ENCODE measurements around the gene MIPOL1. TPM values are rescaled to one million over a fixed set of nuclear protein-coding genes. Genes with fewer than 3 reads are reported as not detected.

The MIPOL1 gene
- total and polyA plus RNA-seq, 2 experiments from 2014 or later = 5.7 to 5.9 TPM

DNA sequence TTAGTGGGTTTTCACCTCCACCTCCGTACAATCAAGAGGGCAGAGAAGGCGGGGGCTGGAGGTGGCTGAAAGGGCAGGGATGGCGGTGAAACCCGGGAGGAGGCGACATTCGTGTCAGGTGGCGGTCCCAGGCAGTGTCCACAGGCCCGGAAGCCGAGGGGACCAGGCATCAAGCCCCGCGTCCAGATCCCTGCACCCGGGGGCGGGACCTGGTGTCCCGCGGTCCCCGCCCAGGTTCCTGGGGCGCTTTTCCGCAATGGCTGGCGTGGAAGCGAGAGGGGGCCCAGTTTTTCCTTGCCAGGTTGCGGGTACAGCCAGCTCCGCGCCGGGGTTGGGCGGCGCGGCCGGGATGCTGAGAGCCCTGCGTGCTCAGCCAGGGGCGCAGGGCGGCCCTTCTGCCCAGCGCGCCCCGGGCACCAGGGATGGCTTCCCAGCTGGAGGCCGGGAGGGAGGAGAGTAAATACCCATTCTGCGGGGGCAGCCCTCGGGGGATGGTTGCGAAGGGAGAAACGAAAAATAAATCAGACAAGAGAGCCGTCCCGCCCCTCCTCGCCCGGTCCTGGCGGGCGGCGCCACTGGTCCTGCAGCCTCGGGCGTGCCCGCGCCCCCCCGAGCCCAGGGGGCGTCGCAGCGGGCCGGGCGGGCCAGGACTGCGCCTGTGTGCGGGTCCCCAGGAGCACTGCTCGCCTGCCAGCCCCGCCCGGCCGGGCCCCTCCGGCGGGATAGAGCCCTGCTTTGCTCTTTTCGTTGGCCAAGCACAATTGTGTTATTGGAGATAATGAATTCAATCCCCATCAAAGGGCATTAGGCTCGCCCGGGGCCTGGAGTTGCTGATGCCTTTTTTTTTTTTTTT, 385.8 kb downstream of the MIPOL1 start:
- DNase-seq = no peak
- TF ChIP-seq EZH2phosphoT487 (IDR thresholded peaks at IDR 0.05; ENCODE audit: insufficient read depth, low read depth) (0 out of 2 replicates have a peak, but pooled peaks have one; percentile 28), EZH2 (IDR thresholded peaks at IDR 0.05; ENCODE audit: insufficient read depth, poor library complexity, severe bottlenecking) (no peak)
- H3K9me3 ChIP-seq (ENCODE audit: low read depth) = no peaks in the 10 kb centered on the region
- H4K20me1 ChIP-seq (ENCODE audit: insufficient read depth) = no peaks in the 10 kb centered on the region
- no peak overlapping the region for H3K4me2 ChIP-seq (ENCODE audit: unreplicated experiment)
- H3F3A ChIP-seq (ENCODE audit: insufficient read depth) = no peaks in the 10 kb centered on the region
- 18 to 22% methylated on average over 49 to 63 of the region's 67 CpGs for WGBS, 2 experiments (ENCODE audit: low coverage in 1 of 2, low lambda C conversion rate in 2 of 2, missing lambda C conversion rate in 2 of 2)
- no peak overlapping the region for H2AFZ ChIP-seq
- H3K9me2 ChIP-seq (ENCODE audit: insufficient read depth) = no peaks in the 10 kb centered on the region
- no peaks in the 10 kb centered on the region for H3K79me2 ChIP-seq (ENCODE audit: insufficient read depth)
- H3K36me3 ChIP-seq (ENCODE audit: low read depth) = no peaks in the 10 kb centered on the region
- no peak overlapping the region for H3K9ac ChIP-seq
- peaks cover 74% of the 10 kb centered on the region for H3K27me3 ChIP-seq (replicated peaks; ENCODE audit: insufficient read depth)
- in situ Hi-C loops (cut with MboI) = no loop called here
- H3K4me3 ChIP-seq = no peak overlapping the region; the same call in 1 of the 2 replicates
- H3K4me1 ChIP-seq (ENCODE audit: insufficient read depth) = no peaks in the 10 kb centered on the region
- no peak overlapping the region for H3K27ac ChIP-seq

DNA sequence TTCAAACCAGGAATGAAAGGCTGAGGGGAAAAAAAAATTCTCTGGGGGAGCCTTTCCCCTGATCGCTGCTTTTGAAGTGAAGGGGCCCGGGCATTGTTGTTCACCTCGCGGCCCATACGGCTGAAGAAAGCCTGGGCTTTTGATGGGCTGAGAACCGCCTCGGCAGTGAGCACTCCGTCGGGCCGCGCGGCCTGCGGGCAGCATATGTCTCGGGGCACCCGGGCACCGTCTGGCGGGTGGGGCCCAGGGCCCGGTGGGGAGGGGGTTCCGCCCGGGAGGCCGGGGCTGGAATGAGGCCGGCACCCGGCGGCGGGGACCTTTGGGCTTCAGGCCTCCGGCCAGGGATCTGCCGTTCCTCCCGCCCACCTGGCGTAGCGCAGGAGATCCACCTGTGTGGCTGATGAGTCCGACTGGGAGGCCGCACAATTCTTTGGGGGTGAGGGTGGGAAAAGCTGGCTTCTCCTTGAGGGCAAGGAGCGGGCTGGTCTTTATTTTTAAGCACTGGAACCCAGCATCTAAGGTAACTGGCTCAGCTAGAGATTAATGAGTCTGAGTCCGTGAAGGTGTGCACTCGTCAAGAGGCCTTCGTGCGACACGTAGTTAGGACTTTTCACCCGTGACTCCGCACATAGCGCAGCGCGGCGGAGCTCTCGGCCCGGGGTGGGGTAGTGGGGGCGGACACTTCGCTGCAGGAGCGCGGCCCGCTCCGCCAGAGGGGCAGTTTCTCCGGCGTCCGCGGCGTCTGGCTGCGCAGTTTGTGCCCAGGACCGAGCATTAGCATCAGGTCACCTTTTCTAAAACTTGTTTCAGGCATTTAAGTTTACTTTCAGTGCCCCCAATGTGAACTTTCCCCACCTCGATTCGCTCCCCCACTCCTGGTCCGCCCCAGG, 386.7 kb downstream of the MIPOL1 start:
- no peaks in the 10 kb centered on the region for H3F3A ChIP-seq (ENCODE audit: insufficient read depth)
- no peak overlapping the region for H3K4me2 ChIP-seq (ENCODE audit: unreplicated experiment)
- TF ChIP-seq EZH2 (IDR thresholded peaks at IDR 0.05; ENCODE audit: insufficient read depth, poor library complexity, severe bottlenecking) = peak; percentile 74
- no peak for TF ChIP-seq EZH2phosphoT487 (IDR thresholded peaks at IDR 0.05; ENCODE audit: insufficient read depth, low read depth)
- in situ Hi-C loops (cut with MboI) = no loop called here
- no peaks in the 10 kb centered on the region for H3K4me1 ChIP-seq (ENCODE audit: insufficient read depth)
- no peak overlapping the region for H2AFZ ChIP-seq
- no peaks in the 10 kb centered on the region for H4K20me1 ChIP-seq (ENCODE audit: insufficient read depth)
- no peaks in the 10 kb centered on the region for H3K36me3 ChIP-seq (ENCODE audit: low read depth)
- H3K9ac ChIP-seq = no peak overlapping the region
- H3K27me3 ChIP-seq (replicated peaks; ENCODE audit: insufficient read depth) = peaks cover 76% of the 10 kb centered on the region
- no peak overlapping the region for H3K4me3 ChIP-seq
- 21 to 25% methylated on average over 42 to 59 of the region's 62 CpGs for WGBS, 2 experiments (ENCODE audit: low coverage in 1 of 2, low lambda C conversion rate in 2 of 2, missing lambda C conversion rate in 2 of 2)
- no peaks in the 10 kb centered on the region for H3K9me3 ChIP-seq (ENCODE audit: low read depth)
- no peak for DNase-seq
- no peaks in the 10 kb centered on the region for H3K9me2 ChIP-seq (ENCODE audit: insufficient read depth)
- no peak overlapping the region for H3K27ac ChIP-seq
- H3K79me2 ChIP-seq (ENCODE audit: insufficient read depth) = no peaks in the 10 kb centered on the region

DNA sequence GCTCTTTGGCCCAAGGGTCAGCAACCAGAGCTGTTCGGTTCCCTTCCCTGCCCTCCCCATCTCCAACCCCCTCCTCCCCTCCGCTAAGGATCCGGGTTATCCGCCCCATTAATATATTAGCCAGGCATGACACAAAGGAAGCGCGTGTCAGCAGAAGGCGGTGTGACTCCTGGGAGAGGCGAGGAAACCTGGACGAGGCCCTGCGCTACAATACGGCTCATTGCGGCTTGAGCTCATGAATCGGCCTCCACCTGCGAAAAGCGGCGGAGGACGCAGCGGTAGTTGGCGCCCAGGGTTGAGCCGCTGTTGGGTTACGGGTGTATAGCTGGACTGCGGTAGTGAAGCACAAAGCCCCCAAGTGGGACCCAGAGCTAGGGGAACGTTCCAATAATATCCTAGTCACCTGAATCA, 387.4 kb downstream of the MIPOL1 start:
- no peaks in the 10 kb centered on the region for H3K79me2 ChIP-seq (ENCODE audit: insufficient read depth)
- 21 to 25% methylated on average over 22 to 23 of the region's 23 CpGs for WGBS, 2 experiments (ENCODE audit: low coverage in 1 of 2, low lambda C conversion rate in 2 of 2, missing lambda C conversion rate in 2 of 2)
- no peaks in the 10 kb centered on the region for H3K9me3 ChIP-seq (ENCODE audit: low read depth)
- H3K9me2 ChIP-seq (ENCODE audit: insufficient read depth) = no peaks in the 10 kb centered on the region
- no peak overlapping the region for H3K4me2 ChIP-seq (ENCODE audit: unreplicated experiment)
- H3F3A ChIP-seq (ENCODE audit: insufficient read depth) = no peaks in the 10 kb centered on the region
- no peak overlapping the region for H2AFZ ChIP-seq
- no peaks in the 10 kb centered on the region for H3K4me1 ChIP-seq (ENCODE audit: insufficient read depth)
- no peak overlapping the region for H3K27ac ChIP-seq
- in situ Hi-C loops (cut with MboI) = no loop called here
- no peak overlapping the region for H3K4me3 ChIP-seq
- DNase-seq = no peak
- TF ChIP-seq EZH2 (IDR thresholded peaks at IDR 0.05; ENCODE audit: insufficient read depth, poor library complexity, severe bottlenecking) = no peak
- H3K9ac ChIP-seq = no peak overlapping the region
- no peaks in the 10 kb centered on the region for H4K20me1 ChIP-seq (ENCODE audit: insufficient read depth)
- peaks cover 77% of the 10 kb centered on the region for H3K27me3 ChIP-seq (replicated peaks; ENCODE audit: insufficient read depth)
- H3K36me3 ChIP-seq (ENCODE audit: low read depth) = no peaks in the 10 kb centered on the region

DNA sequence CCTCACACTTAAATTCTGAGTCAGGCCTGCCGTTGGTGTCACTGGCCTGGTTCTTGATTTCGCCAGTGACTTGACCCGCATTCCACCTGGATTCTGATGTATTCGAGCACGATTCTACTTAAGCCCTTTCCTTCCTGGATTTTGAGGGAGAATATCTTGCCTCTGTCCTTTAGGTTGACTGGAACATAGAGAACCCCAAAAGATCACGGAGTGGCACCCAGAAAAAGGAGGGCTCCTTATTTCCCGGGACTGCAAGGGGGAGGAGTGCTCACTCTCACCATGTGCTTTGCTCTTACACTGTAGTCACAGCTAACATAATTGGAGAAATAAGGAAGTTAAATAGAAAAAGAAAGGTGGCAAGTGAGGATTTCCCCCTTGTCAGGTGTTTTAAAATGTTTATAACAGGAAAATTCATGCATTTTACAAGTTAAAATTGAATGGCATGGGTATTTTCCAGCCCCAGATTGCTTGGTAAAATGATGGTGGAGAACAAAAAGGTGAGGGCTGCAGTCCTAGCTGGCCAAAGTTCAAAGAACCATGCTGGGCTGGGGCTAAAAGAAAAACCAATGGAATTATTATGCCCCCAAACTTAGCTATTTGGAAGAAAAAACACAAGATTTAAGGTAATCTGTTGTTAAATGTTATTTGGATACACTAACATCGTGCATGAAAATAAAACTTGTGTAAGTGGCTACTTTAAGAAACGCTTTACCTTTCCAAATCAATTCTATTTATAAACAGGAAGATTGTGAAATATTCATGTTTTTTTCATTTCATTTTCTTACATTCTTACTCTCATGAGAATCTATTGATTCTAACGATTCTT, 388.4 kb downstream of the MIPOL1 start:
- 33% methylated on average over 10 of the region's 10 CpGs for WGBS, 2 experiments (ENCODE audit: low coverage in 1 of 2, low lambda C conversion rate in 2 of 2, missing lambda C conversion rate in 2 of 2)
- Histone ChIP-seq H3K27ac (no peak overlapping the region), H3K4me3 (no peak overlapping the region), H3K79me2 (ENCODE audit: insufficient read depth) (no peaks in the 10 kb centered on the region), H2AFZ (no peak overlapping the region), H3K27me3 (replicated peaks; ENCODE audit: insufficient read depth) (peaks cover 87% of the 10 kb centered on the region), H3K4me1 (ENCODE audit: insufficient read depth) (no peaks in the 10 kb centered on the region), H4K20me1 (ENCODE audit: insufficient read depth) (no peaks in the 10 kb centered on the region), H3K4me2 (ENCODE audit: unreplicated experiment) (no peak overlapping the region), H3K36me3 (ENCODE audit: low read depth) (no peaks in the 10 kb centered on the region), H3F3A (ENCODE audit: insufficient read depth) (no peaks in the 10 kb centered on the region), H3K9me3 (ENCODE audit: low read depth) (no peaks in the 10 kb centered on the region), H3K9me2 (ENCODE audit: insufficient read depth) (no peaks in the 10 kb centered on the region), H3K9ac (no peak overlapping the region)
- TF ChIP-seq EZH2 (IDR thresholded peaks at IDR 0.05; ENCODE audit: insufficient read depth, poor library complexity, severe bottlenecking) = no peak
- no peak for TF ChIP-seq EZH2phosphoT487 (IDR thresholded peaks at IDR 0.05; ENCODE audit: insufficient read depth, low read depth)
- in situ Hi-C loops (cut with MboI) = no loop called here
- no peak for DNase-seq
